CD4-positive, alpha-beta memory T cell (primary cell): ENCODE results near the gene ARID1B. TPM values are rescaled to one million over a fixed set of nuclear protein-coding genes. Genes with fewer than 3 reads are reported as not detected.

Source experiments
- CTCF ChIA-PET: fragments of 350-600 bp; sonication (Branson Sonifier 250); formaldehyde crosslinking; loops from one replicate; lab custom pipeline; 2021; ENCODE audit warnings: inconsistent platforms; ENCODE audit not compliant: partially characterized antibody; lab: Charles Lee
- POLR2A ChIA-PET: fragments of 350-600 bp; sonication (Branson Sonifier 250); formaldehyde crosslinking; loops from one replicate; lab custom pipeline; 2021; ENCODE audit not compliant: partially characterized antibody; lab: Charles Lee
- DNase-seq, 5 donors: peaks; one replicate each; pipeline versions ENCODE4 v3.0.0 to v3.0.0-alpha.2; 2020 to 2022; ENCODE audit warnings: mixed read lengths in 1 of 5
- H3K27ac ChIP-seq: one replicate; pipeline ENCODE4 v1.7.0; 2013; ENCODE audit warnings: low read depth, low read length
- H3K27me3 ChIP-seq: 2 replicates; pipeline ENCODE4 v1.7.0; 2013; ENCODE audit warnings: mild to moderate bottlenecking, low read length, moderate library complexity; ENCODE audit not compliant: insufficient read depth
- H3K36me3 ChIP-seq: 2 replicates; pipeline ENCODE4 v1.7.0; 2013; ENCODE audit warnings: mild to moderate bottlenecking, low read length, moderate library complexity; ENCODE audit not compliant: insufficient read depth
- H3K4me1 ChIP-seq: 2 replicates; pipeline ENCODE4 v1.7.0; 2013; ENCODE audit warnings: mild to moderate bottlenecking, low read length, moderate library complexity; ENCODE audit not compliant: insufficient read depth
- H3K4me3 ChIP-seq, 2 donors: one replicate each; pipeline ENCODE4 v1.7.0; 2013; ENCODE audit warnings: low read length in 2 of 2, mild to moderate bottlenecking in 1 of 2
- H3K9me3 ChIP-seq, 2 donors: one replicate each; pipeline ENCODE4 v1.7.0; 2013; ENCODE audit warnings: low read length in 2 of 2, control low read depth in 1 of 2; ENCODE audit not compliant: control insufficient read depth in 1 of 2
- H3K27ac Mint-ChIP-seq, 7 donors: one replicate each; pipeline ENCODE4 v1.8.0; 2020 to 2021; ENCODE audit warnings: mixed read lengths in 7 of 7, mild to moderate bottlenecking in 6 of 7, inconsistent platforms in 3 of 7, moderate library complexity in 3 of 7
- H3K27me3 Mint-ChIP-seq, 2 donors: one replicate each; pipeline ENCODE4 v1.8.0; 2020 to 2021; ENCODE audit warnings: mixed read lengths in 2 of 2
- H3K36me3 Mint-ChIP-seq, 2 donors: one replicate each; pipeline ENCODE4 v1.8.0; 2020 to 2021; ENCODE audit warnings: mixed read lengths in 2 of 2, inconsistent platforms in 1 of 2, mild to moderate bottlenecking in 1 of 2
- H3K4me1 Mint-ChIP-seq, 4 donors: one replicate each; pipeline ENCODE4 v1.8.0; 2020 to 2021; ENCODE audit warnings: mixed read lengths in 4 of 4, mild to moderate bottlenecking in 1 of 4
- H3K4me3 Mint-ChIP-seq, 8 donors: one replicate each; pipeline ENCODE4 v1.8.0; 2020 to 2021; ENCODE audit warnings: mixed read lengths in 8 of 8, mild to moderate bottlenecking in 7 of 8, moderate library complexity in 6 of 8, inconsistent platforms in 3 of 8
- H3K9me3 Mint-ChIP-seq, 8 donors: one replicate each; pipeline ENCODE4 v1.8.0; 2020 to 2021; ENCODE audit warnings: mixed read lengths in 8 of 8, mild to moderate bottlenecking in 5 of 8, inconsistent platforms in 3 of 8, moderate library complexity in 1 of 8
- intact Hi-C: fragments of 100-400 bp; cut with micrococcal nuclease; formaldehyde crosslinking; loops from one replicate; pipeline ENCODE4 v1.15.1; 2023
- polyA plus RNA-seq, 2 donors: library from polyadenylated mRNA; unstranded; fragments of 300-500 nt; fragmentation: Illumina TruSeq; gene quantifications; one replicate each; pipeline ENCODE4 v1.2.3, GENCODE V29; 2021
- total RNA-seq, 2 experiments: library from RNA; stranded (reverse); gene quantifications; one replicate each; pipeline ENCODE4 v1.2.3, GENCODE V29; 2021

ARID1B gene
- total and polyA plus RNA-seq, 4 experiments from 2014 or later = 5.4 to 131 (median 72.4) TPM

- H3K9me3 Mint-ChIP-seq = no peaks in the 10 kb centered on the region
- Histone ChIP-seq H3K9me3 (no peaks in the 10 kb centered on the region), H3K4me1 (peaks cover 64% of the 10 kb centered on the region), H3K27ac (peak overlapping the region; percentile 71), H3K4me3 (peak overlapping the region; percentile 36 to 67), H3K27me3 (no peaks in the 10 kb centered on the region), H3K36me3 (no peaks in the 10 kb centered on the region)
- H3K4me3 Mint-ChIP-seq = peak overlapping the region; percentile 88 to 93 (median 91)
- peaks cover 39 to 66% (median 53%) of the 10 kb centered on the region in 4 donors for H3K4me1 Mint-ChIP-seq
- peak overlapping the region; percentile 87 to 98 (median 93) for H3K27ac Mint-ChIP-seq
- no peak for DNase-seq
- H3K27me3 Mint-ChIP-seq = no peaks in the 10 kb centered on the region
- intact Hi-C loops = loop anchor here (5.0 to 10.0 kb wide), 3 partner anchors 44 to 602 kb away; partner anchors contain the start of gene ZDHHC14
- peaks cover 10 to 28% of the 10 kb centered on the region in 2 donors for H3K36me3 Mint-ChIP-seq
- POLR2A ChIA-PET = interaction anchor here (0.7 to 2.2 kb wide), 4 partner anchors 14 to 943 kb away, joined by 3 to 6 read pairs (median 3); no protein-coding TSS in a partner anchor
- CTCF ChIA-PET = interaction anchor here (1.0 kb wide), 1 partner anchor 24 kb away, joined by 3 read pairs; no protein-coding TSS in a partner anchor
Measured at GRCh38 chr6:156782691-156783320, 5.6 kb downstream of the ARID1B start.

- Mint-ChIP-seq H3K4me3 (peak overlapping the region; percentile 45 to 93 (median 72)), H3K9me3 (no peaks in the 10 kb centered on the region), H3K27ac (peak overlapping the region in 3 of 7 donors; percentile 74 to 92 (median 92)), H3K27me3 (no peaks in the 10 kb centered on the region), H3K36me3 (peaks cover 13 to 28% of the 10 kb centered on the region in 2 donors), H3K4me1 (peaks cover 48 to 77% (median 63%) of the 10 kb centered on the region in 4 donors)
- Histone ChIP-seq H3K27ac (no peak overlapping the region), H3K9me3 (no peaks in the 10 kb centered on the region), H3K4me3 (no peak overlapping the region), H3K36me3 (no peaks in the 10 kb centered on the region), H3K4me1 (peaks cover 75% of the 10 kb centered on the region), H3K27me3 (no peaks in the 10 kb centered on the region)
- ChIA-PET CTCF (no interaction called here), POLR2A (interaction anchor here (2.2 kb wide), 1 partner anchor 13 kb away, joined by 6 read pairs; no protein-coding TSS in a partner anchor)
- intact Hi-C loops = loop anchor here (5.0 to 10.0 kb wide), 3 partner anchors 43 to 601 kb away; partner anchors contain the start of gene ZDHHC14
- DNase-seq = no peak
Measured at GRCh38 chr6:156783958-156784357, 6.8 kb downstream of the ARID1B start.

GRCh38 chr6:156786652-156787051 is 9.5 kb downstream of the ARID1B start:
- peaks cover 92% of the 10 kb centered on the region for H3K4me1 ChIP-seq
- H3K27me3 ChIP-seq = no peaks in the 10 kb centered on the region
- peak overlapping the region in 1 of 7 donors; percentile 55 for H3K27ac Mint-ChIP-seq
- H3K36me3 Mint-ChIP-seq = peaks cover 13 to 19% of the 10 kb centered on the region in 2 donors
- intact Hi-C loops = loop anchor here (10.0 kb wide), 2 partner anchors 158 to 598 kb away; partner anchors contain the start of gene ZDHHC14
- CTCF ChIA-PET = no interaction called here
- POLR2A ChIA-PET = interaction anchor here (1.1 kb wide), 1 partner anchor 102 kb away, joined by 4 read pairs; no protein-coding TSS in a partner anchor
- H3K27me3 Mint-ChIP-seq = no peaks in the 10 kb centered on the region
- H3K9me3 ChIP-seq = no peaks in the 10 kb centered on the region
- no peaks in the 10 kb centered on the region for H3K9me3 Mint-ChIP-seq
- DNase-seq = no peak
- H3K4me1 Mint-ChIP-seq = peaks cover 65 to 90% (median 77%) of the 10 kb centered on the region in 4 donors
- peak overlapping the region in 3 of 8 donors; percentile 10 to 52 (median 31) for H3K4me3 Mint-ChIP-seq
- H3K27ac ChIP-seq = no peak overlapping the region
- H3K4me3 ChIP-seq = no peak overlapping the region
- no peaks in the 10 kb centered on the region for H3K36me3 ChIP-seq

- peaks cover 12 to 13% of the 10 kb centered on the region in 2 donors for H3K36me3 Mint-ChIP-seq
- no peaks in the 10 kb centered on the region for H3K27me3 Mint-ChIP-seq
- no peaks in the 10 kb centered on the region for H3K9me3 Mint-ChIP-seq
- no peaks in the 10 kb centered on the region for H3K9me3 ChIP-seq
- H3K27ac ChIP-seq = no peak overlapping the region
- H3K27me3 ChIP-seq = no peaks in the 10 kb centered on the region
- H3K4me1 ChIP-seq = peaks cover 98% of the 10 kb centered on the region
- DNase-seq = no peak
- H3K4me3 Mint-ChIP-seq = peak overlapping the region in 4 of 8 donors; percentile 5 to 53 (median 36)
- H3K4me3 ChIP-seq = no peak overlapping the region
- H3K27ac Mint-ChIP-seq = no peak overlapping the region
- ChIA-PET CTCF (no interaction called here), POLR2A (interaction anchor here (0.8 to 1.3 kb wide), 4 partner anchors 9 to 234 kb away, joined by 3 to 6 read pairs (median 4); partner anchors contain the start of gene ARID1B)
- intact Hi-C loops = loop anchor here (10.0 kb wide), 2 partner anchors 157 to 597 kb away; partner anchors contain the start of gene ZDHHC14
- H3K4me1 Mint-ChIP-seq = peaks cover 70 to 92% (median 81%) of the 10 kb centered on the region in 4 donors
- H3K36me3 ChIP-seq = no peaks in the 10 kb centered on the region
Measured at GRCh38 chr6:156787569-156788492, 10.7 kb downstream of the ARID1B start.

- ChIA-PET POLR2A (interaction anchor here (1.0 to 1.3 kb wide), 3 partner anchors 10 to 231 kb away, joined by 3 to 9 read pairs (median 9); partner anchors contain the start of gene ARID1B), CTCF (no interaction called here)
- Histone ChIP-seq H3K36me3 (no peaks in the 10 kb centered on the region), H3K9me3 (no peaks in the 10 kb centered on the region), H3K4me1 (peaks cover 98% of the 10 kb centered on the region), H3K27me3 (no peaks in the 10 kb centered on the region), H3K27ac (no peak overlapping the region), H3K4me3 (no peak overlapping the region)
- Mint-ChIP-seq H3K4me3 (peak overlapping the region in 6 of 8 donors; percentile 2 to 67 (median 31)), H3K4me1 (peaks cover 72 to 94% (median 82%) of the 10 kb centered on the region in 4 donors), H3K27ac (peak overlapping the region in 4 of 7 donors; percentile 3 to 74 (median 10)), H3K9me3 (no peaks in the 10 kb centered on the region), H3K36me3 (peaks cover 12 to 13% of the 10 kb centered on the region in 2 donors), H3K27me3 (no peaks in the 10 kb centered on the region)
- intact Hi-C loops = loop anchor here (10.0 kb wide), 2 partner anchors 155 to 595 kb away; partner anchors contain the start of gene ZDHHC14
- no peak for DNase-seq
Measured at GRCh38 chr6:156789081-156789943, 12.1 kb downstream of the ARID1B start.
